Tibial nerve (tissue), 4 donors: ENCODE results near the gene DBNDD2. TPM values are rescaled to one million over a fixed set of nuclear protein-coding genes. Genes with fewer than 3 reads are reported as not detected.
A peak's percentile ranks its signal among the peaks of the same experiment; 100 is the strongest.

Source experiments
- DNase-seq, 2 donors: peaks; one replicate each; pipeline ENCODE4 v3.0.0-alpha.2; 2019; ENCODE audit warnings: low spot score in 2 of 2
- H3K27ac ChIP-seq, 4 donors: fragments of 200-600 bp; sonication (generic) in 3 of 4; one replicate each; pipeline ENCODE4 v1.5.1; 2017 to 2019; ENCODE audit warnings: mild to moderate bottlenecking in 1 of 4
- H3K27me3 ChIP-seq, 2 donors: fragments of 200-600 bp; sonication (generic) in 1 of 2; one replicate each; pipeline versions ENCODE4 v1.5.1 to v1.6.0; 2017 to 2019
- H3K36me3 ChIP-seq, 3 donors: fragments of 200-600 bp; sonication (generic); one replicate each; pipeline ENCODE4 v1.5.1; 2018 to 2019
- H3K4me1 ChIP-seq, 4 donors: fragments of 200-600 bp; sonication (generic) in 3 of 4; one replicate each; pipeline ENCODE4 v1.5.1; 2017 to 2019
- H3K4me3 ChIP-seq, 4 donors: fragments of 200-600 bp; sonication (generic) in 3 of 4; one replicate each; pipeline ENCODE4 v1.5.1; 2017 to 2019; ENCODE audit warnings: mild to moderate bottlenecking in 1 of 4, moderate library complexity in 1 of 4
- H3K9me3 ChIP-seq, 4 donors: fragments of 200-600 bp; sonication (generic) in 3 of 4; one replicate each; pipeline ENCODE4 v1.5.1; 2017 to 2019
- CTCF ChIP-seq, 5 experiments: fragments of 200-600 bp in 3 of 5; fragments of 450-650 bp in 2 of 5; sonication (generic) in 3 of 5; IDR thresholded peaks; one replicate each; pipeline ENCODE4 v1.5.1; 2016 to 2019; ENCODE audit warnings: antibody characterized with exemption in 5 of 5, mild to moderate bottlenecking in 3 of 5, moderate library complexity in 2 of 5
- EP300 ChIP-seq, 2 donors: sonication (generic); formaldehyde crosslinking; IDR thresholded peaks; one replicate each; pipeline ENCODE4 v1.6.1; 2017; ENCODE audit warnings: antibody characterized with exemption in 2 of 2, mild to moderate bottlenecking in 1 of 2
- POLR2A ChIP-seq, 2 donors: fragments of 450-650 bp; IDR thresholded peaks; one replicate each; pipeline ENCODE4 v1.6.1; 2017; ENCODE audit warnings: antibody characterized with exemption in 2 of 2, mild to moderate bottlenecking in 2 of 2, moderate library complexity in 2 of 2
- WGBS, 2 donors: methylation state at CpG; one replicate each; pipeline ENCODE4 v1.1.5; 2018; 5-methylcytosine and 5-hydroxymethylcytosine counted together
- total RNA-seq, 4 donors: library from RNA; depleted of rRNA; stranded (reverse); fragments of >200 nt; gene quantifications; one replicate each; pipeline ENCODE4 v1.1.0, GENCODE V29; 2016

Gene DBNDD2
- total RNA-seq, 4 donors from 2014 or later = 36.3 to 63.3 (median 51.1) TPM

- no peaks in the 10 kb centered on the region for H3K27me3 ChIP-seq
- H3K36me3 ChIP-seq = peaks cover 0 to 11% (median 0%) of the 10 kb centered on the region in 3 donors
- peak in 1 of 2 donors; percentile 10 for TF ChIP-seq EP300 (IDR thresholded peaks at IDR 0.05)
- no peak for TF ChIP-seq CTCF (IDR thresholded peaks at IDR 0.05)
- TF ChIP-seq POLR2A (IDR thresholded peaks at IDR 0.05) = no peak
- 72 to 76% methylated on average over 3 of the region's 3 CpGs for WGBS, 2 donors
- H3K9me3 ChIP-seq = no peaks in the 10 kb centered on the region
- peak overlapping the region in 1 of 4 donors; percentile 27 for H3K27ac ChIP-seq
- no peak for DNase-seq
- no peak overlapping the region for H3K4me3 ChIP-seq
- no peaks in the 10 kb centered on the region for H3K4me1 ChIP-seq
These were observed 41.4 kb downstream of the DBNDD2 start for GRCh38 chr20:45449528-45449927.

- Histone ChIP-seq H3K27ac (peak overlapping the region in 1 of 4 donors; percentile 27), H3K36me3 (peaks cover 0 to 11% (median 0%) of the 10 kb centered on the region in 3 donors), H3K9me3 (no peaks in the 10 kb centered on the region), H3K4me3 (no peak overlapping the region), H3K27me3 (no peaks in the 10 kb centered on the region), H3K4me1 (no peaks in the 10 kb centered on the region)
- peak in 1 of 2 donors; percentile 25 for DNase-seq
- peak; percentile 36 to 53 (median 46) for TF ChIP-seq CTCF (IDR thresholded peaks at IDR 0.05)
- TF ChIP-seq EP300 (IDR thresholded peaks at IDR 0.05) = no peak
- 64 to 69% methylated on average over 5 of the region's 5 CpGs for WGBS, 2 donors
These were observed 42.2 kb downstream of the DBNDD2 start for GRCh38 chr20:45450097-45450818.

- H3K4me1 ChIP-seq = no peaks in the 10 kb centered on the region
- no peak for DNase-seq
- H3K27me3 ChIP-seq = no peaks in the 10 kb centered on the region
- H3K36me3 ChIP-seq = peaks cover 0 to 11% (median 0%) of the 10 kb centered on the region in 3 donors
- no peaks in the 10 kb centered on the region for H3K9me3 ChIP-seq
- H3K27ac ChIP-seq = no peak overlapping the region
- TF ChIP-seq CTCF (IDR thresholded peaks at IDR 0.05) = no peak
- no peak for TF ChIP-seq EP300 (IDR thresholded peaks at IDR 0.05)
- no peak for TF ChIP-seq POLR2A (IDR thresholded peaks at IDR 0.05)
- H3K4me3 ChIP-seq = no peak overlapping the region
- 73 to 78% methylated on average over 4 of the region's 4 CpGs for WGBS, 2 donors
These were observed 44.1 kb downstream of the DBNDD2 start for GRCh38 chr20:45452238-45452637.

GRCh38 chr20:45452772-45453691 lies 44.9 kb downstream of the DBNDD2 start:
- H3K4me1 ChIP-seq = no peaks in the 10 kb centered on the region
- H3K4me3 ChIP-seq = no peak overlapping the region
- H3K36me3 ChIP-seq = peaks cover 0 to 5% (median 0%) of the 10 kb centered on the region in 3 donors
- DNase-seq = no peak
- H3K27me3 ChIP-seq = no peaks in the 10 kb centered on the region
- TF ChIP-seq EP300 (IDR thresholded peaks at IDR 0.05) (no peak), POLR2A (IDR thresholded peaks at IDR 0.05) (no peak), CTCF (IDR thresholded peaks at IDR 0.05) (no peak)
- H3K9me3 ChIP-seq = no peaks in the 10 kb centered on the region
- no peak overlapping the region for H3K27ac ChIP-seq
- 64 to 73% methylated on average over 4 of the region's 4 CpGs for WGBS, 2 donors

GRCh38 chr20:45456632-45457031 lies 48.5 kb downstream of the DBNDD2 start:
- no peaks in the 10 kb centered on the region for H3K27me3 ChIP-seq
- TF ChIP-seq CTCF (IDR thresholded peaks at IDR 0.05) (peak in 1 of 5 experiments; percentile 17), POLR2A (IDR thresholded peaks at IDR 0.05) (no peak)
- H3K27ac ChIP-seq = no peak overlapping the region
- no peaks in the 10 kb centered on the region for H3K9me3 ChIP-seq
- 22 to 23% methylated on average over 6 of the region's 6 CpGs for whole genome bisulfite sequencing, 2 donors
- DNase-seq = no peak
- no peaks in the 10 kb centered on the region for H3K4me1 ChIP-seq
- H3K36me3 ChIP-seq = no peaks in the 10 kb centered on the region
- no peak overlapping the region for H3K4me3 ChIP-seq
